Measurements from ENCODE around the gene MRPS18B.
A peak's percentile ranks its signal among the peaks of the same experiment; 100 is the strongest.

The MRPS18B gene

DNA sequence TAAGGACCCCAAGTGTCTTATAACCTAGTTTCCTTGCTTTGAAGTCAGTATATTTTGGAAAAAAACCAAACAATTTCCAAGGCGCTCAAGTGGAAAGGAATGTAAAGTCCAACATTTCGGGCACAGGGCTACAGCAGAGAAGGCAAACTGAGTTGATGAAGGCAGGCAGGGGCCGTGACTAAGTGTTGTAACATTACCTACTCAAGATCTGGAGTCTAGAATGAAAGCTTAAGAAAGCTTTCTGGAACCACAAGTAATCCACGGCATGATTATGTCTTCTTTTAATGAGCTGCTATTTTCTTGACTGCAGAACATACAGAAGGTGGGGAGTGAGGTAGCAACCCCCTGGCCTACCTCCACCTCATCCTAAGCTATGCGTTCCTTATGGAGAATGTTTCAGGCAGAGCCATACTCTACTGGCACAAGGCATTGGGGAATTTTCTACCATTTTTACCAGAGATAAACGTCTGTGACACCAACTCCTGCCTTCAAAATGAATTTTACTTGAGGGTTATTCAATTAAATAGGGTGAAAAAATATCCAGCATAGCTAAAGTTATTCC is 4.9 kb upstream of the MRPS18B start:
- no peak for ATAC-seq (ENCODE audit: insufficient read depth, low read depth)
- Histone ChIP-seq H2AFZ (ENCODE audit: low read depth, low read length) (no peak overlapping the region), H3K4me3 (ENCODE audit: low read depth in 1 of 2, low read length in 2 of 2) (no peak overlapping the region), H3K27me3 (ENCODE audit: insufficient read depth, low read length, poor library complexity) (no peaks in the 10 kb centered on the region), H3K4me1 (ENCODE audit: insufficient read depth, low read length) (peaks cover 22% of the 10 kb centered on the region), H3K9ac (ENCODE audit: low read depth, low read length) (no peak overlapping the region; the same call in 1 of the 2 replicates), H3K27ac (ENCODE audit: low read length) (no peak overlapping the region), H3K36me3 (ENCODE audit: insufficient read depth, low read length) (peaks cover 70% of the 10 kb centered on the region), H3K9me3 (ENCODE audit: insufficient read depth, low read length, severe bottlenecking) (no peaks in the 10 kb centered on the region), H3K4me2 (ENCODE audit: insufficient read depth, low read length) (no peak overlapping the region), H4K20me1 (ENCODE audit: insufficient read depth, low read length) (peaks cover 24% of the 10 kb centered on the region), H3K79me2 (ENCODE audit: insufficient read depth, low read length) (peaks cover 77% of the 10 kb centered on the region)
- DNase-seq = no peak
- TF ChIP-seq, protein P1, sequence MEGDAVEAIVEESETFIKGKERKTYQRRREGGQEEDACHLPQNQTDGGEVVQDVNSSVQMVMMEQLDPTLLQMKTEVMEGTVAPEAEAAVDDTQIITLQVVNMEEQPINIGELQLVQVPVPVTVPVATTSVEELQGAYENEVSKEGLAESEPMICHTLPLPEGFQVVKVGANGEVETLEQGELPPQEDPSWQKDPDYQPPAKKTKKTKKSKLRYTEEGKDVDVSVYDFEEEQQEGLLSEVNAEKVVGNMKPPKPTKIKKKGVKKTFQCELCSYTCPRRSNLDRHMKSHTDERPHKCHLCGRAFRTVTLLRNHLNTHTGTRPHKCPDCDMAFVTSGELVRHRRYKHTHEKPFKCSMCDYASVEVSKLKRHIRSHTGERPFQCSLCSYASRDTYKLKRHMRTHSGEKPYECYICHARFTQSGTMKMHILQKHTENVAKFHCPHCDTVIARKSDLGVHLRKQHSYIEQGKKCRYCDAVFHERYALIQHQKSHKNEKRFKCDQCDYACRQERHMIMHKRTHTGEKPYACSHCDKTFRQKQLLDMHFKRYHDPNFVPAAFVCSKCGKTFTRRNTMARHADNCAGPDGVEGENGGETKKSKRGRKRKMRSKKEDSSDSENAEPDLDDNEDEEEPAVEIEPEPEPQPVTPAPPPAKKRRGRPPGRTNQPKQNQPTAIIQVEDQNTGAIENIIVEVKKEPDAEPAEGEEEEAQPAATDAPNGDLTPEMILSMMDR (IDR thresholded peaks at IDR 0.05; ENCODE audit: borderline replicate concordance, extremely low read depth, low read length, poor library complexity, severe bottlenecking) = no peak
- no peak for TF ChIP-seq EZH2 (IDR thresholded peaks at IDR 0.05; ENCODE audit: borderline replicate concordance, low read depth, low read length, severe bottlenecking)

- Histone ChIP-seq H3K4me1 (ENCODE audit: insufficient read depth, low read length) (peaks cover 25% of the 10 kb centered on the region), H2AFZ (ENCODE audit: low read depth, low read length) (no peak overlapping the region), H3K4me3 (ENCODE audit: low read depth in 1 of 2, low read length in 2 of 2) (no peak overlapping the region), H3K27ac (ENCODE audit: low read length) (peak overlapping the region; percentile 95; the same call in 1 of the 2 replicates), H3K79me2 (ENCODE audit: insufficient read depth, low read length) (peaks cover 84% of the 10 kb centered on the region), H4K20me1 (ENCODE audit: insufficient read depth, low read length) (peaks cover 24% of the 10 kb centered on the region), H3K9me3 (ENCODE audit: insufficient read depth, low read length, severe bottlenecking) (no peaks in the 10 kb centered on the region), H3K4me2 (ENCODE audit: insufficient read depth, low read length) (peak overlapping the region; percentile 72; the same call in 1 of the 2 replicates), H3K9ac (ENCODE audit: low read depth, low read length) (0 out of 2 replicates have a peak overlapping the region, but pooled peaks have one; percentile 96), H3K36me3 (ENCODE audit: insufficient read depth, low read length) (peaks cover 63% of the 10 kb centered on the region), H3K27me3 (ENCODE audit: insufficient read depth, low read length, poor library complexity) (no peaks in the 10 kb centered on the region)
- no peak for ATAC-seq (ENCODE audit: insufficient read depth, low read depth)
- no peak for DNase-seq
- TF ChIP-seq, protein P1 (IDR thresholded peaks at IDR 0.05; ENCODE audit: borderline replicate concordance, extremely low read depth, low read length, poor library complexity, severe bottlenecking) = no peak
- no peak for TF ChIP-seq EZH2 (IDR thresholded peaks at IDR 0.05; ENCODE audit: borderline replicate concordance, low read depth, low read length, severe bottlenecking)
Measured at GRCh38 chr6:30613251-30614043, 4.2 kb upstream of the MRPS18B start.

GRCh38 chr6:30614044-30614842 is 3.4 kb upstream of the MRPS18B start:
- H3K79me2 ChIP-seq (ENCODE audit: insufficient read depth, low read length) = peaks cover 86% of the 10 kb centered on the region

More at GRCh38 chr6:30614044-30614842, 3.4 kb upstream of the MRPS18B start:
- H3K27me3 ChIP-seq (ENCODE audit: insufficient read depth, low read length, poor library complexity) = no peaks in the 10 kb centered on the region
- H3K36me3 ChIP-seq (ENCODE audit: insufficient read depth, low read length) = peaks cover 56% of the 10 kb centered on the region
- H3K4me1 ChIP-seq (ENCODE audit: insufficient read depth, low read length) = peaks cover 33% of the 10 kb centered on the region
- H3K4me2 ChIP-seq (ENCODE audit: insufficient read depth, low read length) = peak overlapping the region; percentile 72
- no peak overlapping the region for H2AFZ ChIP-seq (ENCODE audit: low read depth, low read length)
- H4K20me1 ChIP-seq (ENCODE audit: insufficient read depth, low read length) = peaks cover 24% of the 10 kb centered on the region
- peak overlapping the region; percentile 95 for H3K27ac ChIP-seq (ENCODE audit: low read length)
- ATAC-seq (ENCODE audit: insufficient read depth, low read depth) (no peak), DNase-seq (no peak)
- peak overlapping the region; percentile 96 for H3K9ac ChIP-seq (ENCODE audit: low read depth, low read length)
- TF ChIP-seq EZH2 (IDR thresholded peaks at IDR 0.05; ENCODE audit: borderline replicate concordance, low read depth, low read length, severe bottlenecking) = no peak
- TF ChIP-seq, protein P1 (IDR thresholded peaks at IDR 0.05; ENCODE audit: borderline replicate concordance, extremely low read depth, low read length, poor library complexity, severe bottlenecking) = no peak
- peak overlapping the region; percentile 9 to 72; a peak in 3 of 4 replicates for H3K4me3 ChIP-seq (ENCODE audit: low read depth in 1 of 2, low read length in 2 of 2)
- no peaks in the 10 kb centered on the region for H3K9me3 ChIP-seq (ENCODE audit: insufficient read depth, low read length, severe bottlenecking)

Measured in DND-41 (cell line).